ENCODE results near the gene GCAT. TPM values are rescaled to one million over a fixed set of nuclear protein-coding genes. Genes with fewer than 3 reads are reported as not detected.
A peak's percentile ranks its signal among the peaks of the same experiment; 100 is the strongest.

GCAT gene
- total and polyA plus RNA-seq, 2 experiments from 2014 or later = 20.2 to 40.0 TPM

DNA sequence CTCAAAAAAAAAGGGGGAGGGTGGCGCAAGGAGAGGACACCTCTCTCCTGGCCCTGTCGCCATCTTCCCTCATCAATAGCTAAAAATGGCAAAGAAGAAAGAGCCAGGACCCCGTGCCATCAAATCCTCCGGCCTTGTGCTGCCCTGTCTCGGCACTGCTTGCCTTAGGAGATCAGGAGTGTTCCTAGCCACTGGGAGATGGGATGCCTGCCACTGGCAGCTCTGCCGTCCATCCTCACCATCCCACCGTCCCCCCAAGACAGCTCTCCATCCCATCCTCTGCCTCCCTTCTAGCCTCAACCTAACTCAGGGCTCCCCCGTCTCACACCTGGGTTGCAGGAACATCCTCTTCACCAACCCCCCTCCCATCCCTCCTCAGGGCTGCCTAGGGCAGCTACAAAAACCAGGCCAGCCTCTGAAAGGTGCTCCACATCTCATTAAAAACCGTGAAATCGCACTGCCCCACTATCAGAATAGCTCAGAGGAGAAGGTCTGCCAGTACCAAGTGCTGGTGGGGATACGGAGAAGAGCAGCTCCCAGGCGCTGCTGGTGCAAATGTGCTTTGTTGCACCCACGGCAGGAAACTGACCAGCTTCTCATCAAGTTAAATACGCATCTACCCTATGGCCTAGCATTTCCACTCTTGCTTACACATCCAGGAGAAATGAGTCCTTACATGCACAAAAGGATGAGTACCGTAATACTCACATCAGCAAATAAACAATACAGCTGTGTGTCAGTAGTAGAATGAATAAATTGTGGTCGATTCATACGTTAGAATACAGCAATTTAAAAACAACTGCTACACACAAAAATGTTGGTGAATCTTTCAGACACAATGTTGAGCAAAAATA lies 31.7 kb upstream of the GCAT start:
- Histone ChIP-seq H3K9me2 (replicated peaks; ENCODE audit: insufficient read depth) (no peaks in the 10 kb centered on the region), H3K27ac (no peak overlapping the region), H3K4me3 (no peak overlapping the region), H3K79me2 (no peaks in the 10 kb centered on the region), H3K9me3 (ENCODE audit: low read depth) (no peaks in the 10 kb centered on the region), H3K4me2 (no peak overlapping the region), H2AFZ (no peak overlapping the region), H4K20me1 (ENCODE audit: insufficient read depth, poor library complexity, severe bottlenecking) (no peaks in the 10 kb centered on the region), H3K4me1 (ENCODE audit: insufficient read depth) (no peaks in the 10 kb centered on the region), H3K27me3 (no peaks in the 10 kb centered on the region), H3K36me3 (replicated peaks; ENCODE audit: insufficient read depth, low read depth) (no peaks in the 10 kb centered on the region)
- WGBS (ENCODE audit: low lambda C conversion rate, missing lambda C conversion rate) = 88% methylated on average over 17 of the region's 17 CpGs
- no peak for TF ChIP-seq EZH2phosphoT487 (IDR thresholded peaks at IDR 0.05; ENCODE audit: low read depth, severe bottlenecking, unreplicated experiment)
- TF ChIP-seq EZH2 (IDR thresholded peaks at IDR 0.05; ENCODE audit: borderline replicate concordance) = no peak
- TF ChIP-seq, protein P1, sequence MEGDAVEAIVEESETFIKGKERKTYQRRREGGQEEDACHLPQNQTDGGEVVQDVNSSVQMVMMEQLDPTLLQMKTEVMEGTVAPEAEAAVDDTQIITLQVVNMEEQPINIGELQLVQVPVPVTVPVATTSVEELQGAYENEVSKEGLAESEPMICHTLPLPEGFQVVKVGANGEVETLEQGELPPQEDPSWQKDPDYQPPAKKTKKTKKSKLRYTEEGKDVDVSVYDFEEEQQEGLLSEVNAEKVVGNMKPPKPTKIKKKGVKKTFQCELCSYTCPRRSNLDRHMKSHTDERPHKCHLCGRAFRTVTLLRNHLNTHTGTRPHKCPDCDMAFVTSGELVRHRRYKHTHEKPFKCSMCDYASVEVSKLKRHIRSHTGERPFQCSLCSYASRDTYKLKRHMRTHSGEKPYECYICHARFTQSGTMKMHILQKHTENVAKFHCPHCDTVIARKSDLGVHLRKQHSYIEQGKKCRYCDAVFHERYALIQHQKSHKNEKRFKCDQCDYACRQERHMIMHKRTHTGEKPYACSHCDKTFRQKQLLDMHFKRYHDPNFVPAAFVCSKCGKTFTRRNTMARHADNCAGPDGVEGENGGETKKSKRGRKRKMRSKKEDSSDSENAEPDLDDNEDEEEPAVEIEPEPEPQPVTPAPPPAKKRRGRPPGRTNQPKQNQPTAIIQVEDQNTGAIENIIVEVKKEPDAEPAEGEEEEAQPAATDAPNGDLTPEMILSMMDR (IDR thresholded peaks at IDR 0.05; ENCODE audit: poor library complexity) = no peak
- DNase-seq (ENCODE audit: low spot score) = no peak

DNA sequence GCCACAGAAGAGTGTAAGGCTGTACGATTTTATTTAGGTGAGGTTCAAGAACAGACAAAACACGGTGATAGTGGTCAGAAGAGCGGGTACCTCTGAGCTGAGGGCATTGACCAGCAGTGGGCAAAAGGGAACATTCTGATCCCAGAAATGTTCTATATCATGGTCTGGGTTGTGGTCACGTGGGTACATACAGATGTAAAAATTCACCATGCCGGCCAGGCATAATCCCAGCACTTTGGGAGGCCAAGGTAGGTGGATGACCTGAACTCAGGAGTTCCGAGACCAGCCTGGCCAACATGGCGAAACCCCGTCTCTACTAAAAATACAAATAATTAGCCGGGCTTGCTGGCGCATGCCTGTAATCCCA lies 31.1 kb upstream of the GCAT start:
- no peaks in the 10 kb centered on the region for H3K36me3 ChIP-seq (replicated peaks; ENCODE audit: insufficient read depth, low read depth)
- H3K4me2 ChIP-seq = no peak overlapping the region
- TF ChIP-seq, protein P1 (IDR thresholded peaks at IDR 0.05; ENCODE audit: poor library complexity) = no peak
- TF ChIP-seq EZH2 (IDR thresholded peaks at IDR 0.05; ENCODE audit: borderline replicate concordance) = no peak
- no peak for TF ChIP-seq EZH2phosphoT487 (IDR thresholded peaks at IDR 0.05; ENCODE audit: low read depth, severe bottlenecking, unreplicated experiment)
- H3K27me3 ChIP-seq = no peaks in the 10 kb centered on the region
- no peaks in the 10 kb centered on the region for H3K79me2 ChIP-seq
- H3K4me1 ChIP-seq (ENCODE audit: insufficient read depth) = no peaks in the 10 kb centered on the region
- H2AFZ ChIP-seq = no peak overlapping the region
- 82% methylated on average over 10 of the region's 10 CpGs for WGBS (ENCODE audit: low lambda C conversion rate, missing lambda C conversion rate)
- no peak for DNase-seq (ENCODE audit: low spot score)
- H4K20me1 ChIP-seq (ENCODE audit: insufficient read depth, poor library complexity, severe bottlenecking) = no peaks in the 10 kb centered on the region
- no peaks in the 10 kb centered on the region for H3K9me2 ChIP-seq (replicated peaks; ENCODE audit: insufficient read depth)
- H3K4me3 ChIP-seq = no peak overlapping the region
- no peaks in the 10 kb centered on the region for H3K9me3 ChIP-seq (ENCODE audit: low read depth)
- peak overlapping the region; percentile 56 for H3K27ac ChIP-seq

DNA sequence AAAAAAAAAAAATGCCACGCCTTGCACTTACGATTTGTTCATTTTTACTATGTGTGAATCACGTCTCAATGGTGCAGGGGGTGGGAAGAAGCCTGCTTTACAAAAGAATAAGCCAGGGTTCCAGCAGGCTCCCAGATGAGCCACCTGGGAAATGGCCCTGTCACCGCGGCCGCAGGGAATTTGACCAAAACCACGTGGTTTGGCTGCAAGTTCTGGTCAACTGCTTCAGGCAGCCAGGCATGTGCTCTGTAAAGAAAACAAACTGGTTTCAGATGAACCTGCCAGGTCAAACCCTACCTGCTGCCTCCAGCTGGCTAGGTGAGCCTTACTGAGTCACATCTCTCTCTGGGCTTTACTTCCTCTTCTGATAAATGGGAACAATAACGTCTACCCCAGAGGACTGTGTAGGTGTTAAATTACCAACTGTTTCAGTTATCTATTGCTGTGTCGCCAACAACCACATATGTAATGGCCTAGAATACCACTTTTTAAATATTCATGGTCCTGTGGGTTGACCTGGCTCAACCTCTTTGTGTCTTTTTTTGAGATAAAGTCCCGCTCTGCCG lies 30.5 kb upstream of the GCAT start:
- TF ChIP-seq EZH2phosphoT487 (IDR thresholded peaks at IDR 0.05; ENCODE audit: low read depth, severe bottlenecking, unreplicated experiment) = no peak
- no peak for TF ChIP-seq EZH2 (IDR thresholded peaks at IDR 0.05; ENCODE audit: borderline replicate concordance)
- TF ChIP-seq, protein P1 (IDR thresholded peaks at IDR 0.05; ENCODE audit: poor library complexity) = no peak
- Histone ChIP-seq H3K4me1 (ENCODE audit: insufficient read depth) (no peaks in the 10 kb centered on the region), H3K27me3 (no peaks in the 10 kb centered on the region), H4K20me1 (ENCODE audit: insufficient read depth, poor library complexity, severe bottlenecking) (no peaks in the 10 kb centered on the region), H3K27ac (peak overlapping the region; percentile 16), H3K9me3 (ENCODE audit: low read depth) (no peaks in the 10 kb centered on the region), H3K79me2 (no peaks in the 10 kb centered on the region), H3K36me3 (replicated peaks; ENCODE audit: insufficient read depth, low read depth) (no peaks in the 10 kb centered on the region), H3K4me3 (no peak overlapping the region), H2AFZ (no peak overlapping the region), H3K4me2 (no peak overlapping the region), H3K9me2 (replicated peaks; ENCODE audit: insufficient read depth) (no peaks in the 10 kb centered on the region)
- DNase-seq (ENCODE audit: low spot score) = peak; percentile 62
- 45% methylated on average over 11 of the region's 11 CpGs for WGBS (ENCODE audit: low lambda C conversion rate, missing lambda C conversion rate)
